H54 (cell line): ENCODE data around the gene EXOSC7.
A peak's percentile ranks its signal among the peaks of the same experiment; 100 is the strongest.

ENCODE experiments used
- DNase-seq: peaks from one replicate; pipeline ENCODE4 v3.0.0; 2011; ENCODE audit warnings: low spot score, mixed read lengths; ENCODE audit not compliant: insufficient read length
- FAIRE-seq: peaks from 3 replicates; lab custom pipeline; 2011; peaks lifted over from hg19 to GRCh38; lab: Jason Lieb, UNC
- POLR2A ChIP-seq: IDR thresholded peaks from 2 replicates; pipeline ENCODE4 v1.6.1; 2011; ENCODE audit warnings: low read depth, mild to moderate bottlenecking, low read length

Gene EXOSC7

DNA sequence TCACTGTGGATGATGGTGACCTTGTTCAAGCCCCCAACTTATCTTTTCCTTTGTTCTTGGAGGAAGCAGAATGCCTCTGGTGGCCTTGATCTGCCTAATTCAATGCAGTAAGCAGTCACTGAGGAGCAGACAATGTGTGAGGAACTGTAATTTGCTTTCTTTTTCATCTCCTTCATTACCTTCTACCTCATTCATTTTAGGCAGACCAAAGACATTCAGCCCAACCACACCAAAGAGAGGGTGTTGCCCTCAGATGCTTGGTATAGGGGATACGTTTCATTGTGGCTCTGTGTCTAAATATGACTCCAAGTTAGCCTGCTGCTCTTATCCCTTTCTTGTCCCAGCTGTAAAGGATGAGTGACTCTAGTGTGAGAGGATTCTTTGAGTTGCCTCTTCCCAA is 15.3 kb downstream of the EXOSC7 start:
- DNase-seq (no peak), FAIRE-seq (no peak)
- TF ChIP-seq POLR2A = no peak

DNA sequence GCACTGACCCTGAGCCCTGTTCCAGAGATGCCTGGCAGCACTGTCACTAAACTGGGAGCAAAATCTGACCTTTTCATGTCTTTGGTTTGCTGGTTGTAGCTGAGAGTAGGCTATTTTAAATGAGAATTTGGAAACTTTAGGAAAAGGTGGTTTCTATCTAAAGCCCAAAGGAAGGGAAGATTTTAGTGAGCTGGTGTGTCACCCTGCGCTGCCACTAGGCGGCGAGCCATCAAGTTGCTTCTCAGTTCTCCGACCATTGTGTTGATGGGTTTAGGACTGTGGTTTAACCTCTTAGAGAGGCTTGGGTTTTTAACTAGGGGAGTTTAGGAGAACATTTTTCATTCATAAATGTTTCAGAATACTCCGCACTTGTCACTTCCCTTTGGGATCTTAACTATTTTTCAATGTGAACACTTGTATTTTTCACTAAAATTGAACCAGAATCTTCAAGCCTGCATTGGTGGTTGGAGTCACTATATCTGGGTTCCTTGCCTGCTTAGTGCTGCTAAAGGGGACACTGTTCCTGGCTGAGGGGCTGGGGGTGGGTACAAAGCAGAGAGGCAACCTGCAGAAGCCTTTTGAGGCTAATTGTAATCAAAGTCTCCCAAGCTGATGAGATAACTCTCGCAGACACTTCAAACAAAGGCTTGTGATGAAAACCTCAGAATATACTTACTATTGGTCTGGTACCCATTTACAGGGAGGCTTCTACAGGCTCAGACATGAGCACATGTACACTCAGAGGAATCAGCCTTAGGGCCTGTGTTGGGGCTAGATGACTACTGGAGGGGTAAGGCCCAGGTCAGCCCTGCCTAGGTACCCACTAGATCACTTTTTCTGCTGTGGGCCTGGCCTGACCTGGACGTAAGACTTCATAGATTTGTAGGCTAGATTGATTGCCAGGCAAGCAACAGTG is 16.8 kb downstream of the EXOSC7 start:
- FAIRE-seq (no peak), DNase-seq (no peak)
- TF ChIP-seq POLR2A = no peak

GRCh38 chr3:44993471-44994205 is 17.6 kb downstream of the EXOSC7 start:
- peak; percentile 11 for FAIRE-seq
- TF ChIP-seq POLR2A = no peak

GRCh38 chr3:44995142-44995770 is 19.2 kb downstream of the EXOSC7 start:
- no peak for TF ChIP-seq POLR2A
- FAIRE-seq (no peak), DNase-seq (no peak)

More at GRCh38 chr3:44993471-44994205, 17.6 kb downstream of the EXOSC7 start:
- peak; percentile 42 for DNase-seq

GRCh38 chr3:44996556-44996969 is 20.5 kb downstream of the EXOSC7 start:
- FAIRE-seq (no peak), DNase-seq (no peak)
- no peak for TF ChIP-seq POLR2A

- FAIRE-seq (no peak), DNase-seq (no peak)
- TF ChIP-seq POLR2A = no peak
Observed at GRCh38 chr3:44999782-45000181, 23.7 kb downstream of the EXOSC7 start.

DNA sequence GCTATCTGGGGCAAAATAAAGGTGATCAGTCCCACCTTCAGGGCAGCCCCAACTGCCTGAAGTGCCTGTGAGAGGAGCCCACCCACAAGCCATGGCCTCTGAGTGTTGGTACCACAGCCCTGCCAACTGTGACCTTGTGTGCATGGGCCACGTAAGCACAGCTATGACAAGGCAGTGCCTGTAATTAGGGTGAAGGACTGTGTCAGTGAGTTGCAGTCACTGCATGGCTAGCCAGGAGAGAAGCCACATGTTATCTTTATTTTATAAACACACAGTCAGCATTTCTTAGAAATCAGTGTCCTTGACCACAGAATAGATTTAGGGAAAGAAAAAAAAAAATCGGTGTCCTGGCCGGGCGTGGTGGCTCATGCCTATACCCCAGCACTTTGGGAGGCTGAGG is 24.8 kb downstream of the EXOSC7 start:
- no peak for FAIRE-seq
- no peak for DNase-seq
- no peak for TF ChIP-seq POLR2A

- no peak for DNase-seq
- TF ChIP-seq POLR2A = no peak
- no peak for FAIRE-seq
Observed at GRCh38 chr3:45001738-45002137, 25.7 kb downstream of the EXOSC7 start.

GRCh38 chr3:45002139-45002660 is 26.2 kb downstream of the EXOSC7 start:
- DNase-seq (no peak), FAIRE-seq (no peak)
- no peak for TF ChIP-seq POLR2A

DNA sequence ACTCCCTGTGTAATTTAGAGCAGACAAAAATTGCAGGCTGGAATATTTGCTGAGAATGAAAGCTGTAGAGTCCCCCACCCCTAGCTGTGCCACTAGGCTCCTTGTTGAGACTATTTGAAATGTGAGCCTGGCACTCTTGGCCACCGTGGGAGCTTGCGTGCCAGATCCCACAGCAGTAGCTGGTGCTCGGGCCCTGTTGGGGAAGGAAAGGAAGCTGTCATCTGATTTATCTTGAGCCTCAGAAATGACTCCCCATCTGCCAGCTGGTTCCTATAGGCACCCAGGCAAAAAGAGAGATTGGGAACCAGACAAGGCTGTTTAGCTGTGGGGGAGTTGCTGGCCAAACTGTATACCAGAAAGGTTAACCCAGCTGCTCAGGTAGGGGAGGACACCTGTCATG is 26.7 kb downstream of the EXOSC7 start:
- TF ChIP-seq POLR2A = no peak
- FAIRE-seq (no peak), DNase-seq (no peak)

DNA sequence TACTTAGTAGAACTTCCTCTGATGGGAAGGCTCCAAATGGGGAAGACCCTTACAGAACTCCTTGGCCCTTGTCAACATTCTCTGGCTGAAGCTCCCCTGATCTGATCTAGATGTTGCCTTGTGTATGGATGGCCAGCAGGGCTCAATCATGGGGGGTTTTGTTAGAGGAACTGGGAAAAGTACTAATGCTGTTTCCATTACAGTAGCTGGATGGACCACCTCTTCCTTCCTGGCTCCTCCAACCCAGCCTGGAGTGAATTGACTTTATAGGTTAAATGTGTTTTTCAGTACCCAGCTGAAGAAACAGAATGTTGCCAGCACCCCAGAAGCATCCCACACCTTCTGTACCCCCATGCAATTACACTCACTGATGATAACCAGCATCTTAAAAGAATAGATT is 27.4 kb downstream of the EXOSC7 start:
- TF ChIP-seq POLR2A = no peak
- FAIRE-seq = no peak
- no peak for DNase-seq

GRCh38 chr3:45003859-45004258 is 27.8 kb downstream of the EXOSC7 start:
- TF ChIP-seq POLR2A = no peak
- FAIRE-seq = no peak
- DNase-seq = no peak

- TF ChIP-seq POLR2A = no peak
- no peak for DNase-seq
- FAIRE-seq = no peak
Observed at GRCh38 chr3:45007091-45007490, 31.0 kb downstream of the EXOSC7 start.

DNA sequence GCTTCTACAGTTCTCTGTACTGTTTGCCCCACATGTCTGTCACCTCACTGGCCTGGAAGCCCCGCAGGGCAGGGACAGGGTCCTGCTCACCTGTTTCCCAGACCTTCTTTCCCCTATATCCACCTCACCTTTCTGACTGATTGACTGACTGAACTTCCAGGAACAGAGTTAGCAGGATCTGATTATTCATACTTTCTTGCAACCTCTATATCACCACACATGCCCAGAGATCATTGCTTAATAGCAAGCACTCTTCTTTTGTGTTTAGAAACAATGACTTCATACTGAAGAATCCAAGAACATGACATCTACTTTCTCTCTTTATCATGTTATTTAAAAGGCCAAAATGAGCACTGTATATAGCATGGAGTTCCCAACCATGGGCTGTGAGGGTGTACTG is 32.1 kb downstream of the EXOSC7 start:
- no peak for FAIRE-seq
- DNase-seq = no peak
- TF ChIP-seq POLR2A = no peak
